Stomach (tissue), 4 donors: ENCODE results near the gene PNLIPRP3.

Experiments used
- CTCF ChIP-seq, 7 experiments: fragments of 450-650 bp in 4 of 7; fragments of 200-600 bp in 3 of 7; sonication (generic) in 3 of 7; IDR thresholded peaks; one replicate each; pipeline ENCODE4 v1.5.1; 2016 to 2019; ENCODE audit warnings: antibody characterized with exemption in 7 of 7, control low read depth in 2 of 7, mild to moderate bottlenecking in 1 of 7
- POLR2A ChIP-seq, 4 donors: fragments of 450-650 bp; IDR thresholded peaks; one replicate each; pipeline ENCODE4 v1.6.1; 2016; ENCODE audit warnings: antibody characterized with exemption in 4 of 4, control low read depth in 2 of 4, mild to moderate bottlenecking in 1 of 4, moderate library complexity in 1 of 4

- TF ChIP-seq POLR2A (IDR thresholded peaks at IDR 0.05) (no peak), CTCF (IDR thresholded peaks at IDR 0.05) (no peak)
Observed at GRCh38 chr10:116486770-116487448, 59.3 kb downstream of the PNLIPRP3 start.
